CD14-positive monocyte (primary cell): ENCODE data around the gene ACSM5. TPM values are rescaled to one million over a fixed set of nuclear protein-coding genes. Genes with fewer than 3 reads are reported as not detected.

Source experiments
- DNase-seq, 3 donors: peaks; one replicate each; pipeline ENCODE4 v3.0.0-alpha.2; 2011 to 2022
- H2AFZ ChIP-seq: 2 replicates; pipeline ENCODE4 v1.6.0; 2012; ENCODE audit warnings: mild to moderate bottlenecking, low read depth, low read length, inconsistent platforms; ENCODE audit not compliant: insufficient read depth, poor library complexity, severe bottlenecking
- H3K27ac ChIP-seq, 2 donors: 1 replicate in 1 of 2; 2 replicates in 1 of 2; pipeline ENCODE4 v1.5.1; 2012 to 2013; ENCODE audit warnings: low read length in 2 of 2, control low read depth in 1 of 2, inconsistent platforms in 1 of 2, low read depth in 1 of 2, mild to moderate bottlenecking in 1 of 2
- H3K27me3 ChIP-seq, 2 donors: one replicate each; pipeline versions ENCODE4 v1.6.0 to v1.6.1; 2011 to 2013; ENCODE audit warnings: low read length in 2 of 2; ENCODE audit not compliant: control insufficient read depth in 2 of 2, insufficient read depth in 2 of 2
- H3K36me3 ChIP-seq, 2 donors: replicated peaks in 1 of 2; 1 replicate in 1 of 2; 2 replicates in 1 of 2; pipeline versions ENCODE4 v1.5.1 to v1.6.1; 2012 to 2013; ENCODE audit warnings: low read length in 2 of 2, control low read depth in 1 of 2, inconsistent platforms in 1 of 2, mild to moderate bottlenecking in 1 of 2; ENCODE audit not compliant: insufficient read depth in 2 of 2, control insufficient read depth in 1 of 2
- H3K4me1 ChIP-seq, 2 donors: 1 replicate in 1 of 2; 2 replicates in 1 of 2; pipeline versions ENCODE4 v1.5.1 to v1.6.1; 2012 to 2013; ENCODE audit warnings: low read length in 2 of 2, control low read depth in 1 of 2, inconsistent platforms in 1 of 2, mild to moderate bottlenecking in 1 of 2, moderate library complexity in 1 of 2; ENCODE audit not compliant: insufficient read depth in 2 of 2, control insufficient read depth in 1 of 2
- H3K4me2 ChIP-seq: replicated peaks from 2 replicates; pipeline ENCODE3; 2012; ENCODE audit warnings: low read length, moderate library complexity, mild to moderate bottlenecking; ENCODE audit not compliant: poor library complexity, severe bottlenecking; ENCODE audit errors: extremely low read depth
- H3K4me3 ChIP-seq, 3 experiments: fragments of 200-600 bp in 1 of 3; sonication (generic) in 1 of 3; replicated peaks in 1 of 3; 1 replicate in 2 of 3; 2 replicates in 1 of 3; pipeline ENCODE4 v1.5.1; 2011 to 2013; ENCODE audit warnings: low read length in 3 of 3, mild to moderate bottlenecking in 3 of 3, control low read depth in 2 of 3, low read depth in 2 of 3, inconsistent platforms in 1 of 3, moderate library complexity in 1 of 3
- H3K79me2 ChIP-seq: 2 replicates; pipeline ENCODE4 v1.6.0; 2012; ENCODE audit warnings: mild to moderate bottlenecking, control low read depth, inconsistent platforms, low read length, moderate library complexity; ENCODE audit not compliant: insufficient read depth
- H3K9ac ChIP-seq: 2 replicates; pipeline ENCODE4 v1.6.0; 2017; ENCODE audit warnings: low read length, mild to moderate bottlenecking; ENCODE audit not compliant: insufficient read depth, poor library complexity, severe bottlenecking
- H3K9me3 ChIP-seq, 2 donors: replicated peaks in 1 of 2; 1 replicate in 1 of 2; 2 replicates in 1 of 2; pipeline versions ENCODE4 v1.5.1 to v1.6.1; 2012 to 2013; ENCODE audit warnings: low read length in 2 of 2, control low read depth in 1 of 2; ENCODE audit not compliant: control insufficient read depth in 1 of 2, insufficient read depth in 1 of 2
- H4K20me1 ChIP-seq: 2 replicates; pipeline ENCODE4 v1.6.0; 2012; ENCODE audit warnings: mild to moderate bottlenecking, low read length, control low read depth, moderate library complexity; ENCODE audit not compliant: insufficient read depth
- H3K27ac Mint-ChIP-seq, 7 donors: one replicate each; pipeline ENCODE4 v1.8.0; 2020; ENCODE audit warnings: mild to moderate bottlenecking in 7 of 7, mixed read lengths in 7 of 7, moderate library complexity in 6 of 7, inconsistent platforms in 2 of 7
- H3K27me3 Mint-ChIP-seq, 3 donors: one replicate each; pipeline ENCODE4 v1.8.0; 2021 to 2022; ENCODE audit warnings: low read depth in 3 of 3, mild to moderate bottlenecking in 3 of 3, mixed read lengths in 3 of 3, moderate library complexity in 3 of 3, inconsistent platforms in 1 of 3
- H3K36me3 Mint-ChIP-seq, 2 donors: one replicate each; pipeline ENCODE4 v1.8.0; 2020; ENCODE audit warnings: mixed read lengths in 2 of 2, inconsistent platforms in 1 of 2, mild to moderate bottlenecking in 1 of 2
- H3K4me1 Mint-ChIP-seq: one replicate; pipeline ENCODE4 v1.8.0; 2020; ENCODE audit warnings: mild to moderate bottlenecking, mixed read lengths
- H3K4me3 Mint-ChIP-seq, 2 donors: one replicate each; pipeline ENCODE4 v1.8.0; 2020; ENCODE audit warnings: mild to moderate bottlenecking in 2 of 2, mixed read lengths in 2 of 2, moderate library complexity in 1 of 2
- H3K9me3 Mint-ChIP-seq, 7 donors: one replicate each; pipeline ENCODE4 v1.8.0; 2020 to 2022; ENCODE audit warnings: mixed read lengths in 7 of 7, mild to moderate bottlenecking in 6 of 7, moderate library complexity in 6 of 7, inconsistent platforms in 2 of 7
- CTCF ChIP-seq: fragments of 200-600 bp; IDR thresholded peaks from one replicate; pipeline ENCODE4 v1.8.0; 2022; ENCODE audit warnings: antibody characterized with exemption, mild to moderate bottlenecking
- WGBS: methylation state at CpG from one replicate; pipeline ENCODE4 v1.1.5; 2013; ENCODE audit warnings: missing lambda C conversion rate; ENCODE audit not compliant: insufficient coverage; 5-methylcytosine and 5-hydroxymethylcytosine counted together
- intact Hi-C, 2 donors: fragments of 100-400 bp; cut with micrococcal nuclease; formaldehyde crosslinking; loops; one replicate each; pipeline versions ENCODE4 v1.15.0 to v1.15.1; 2023
- polyA plus RNA-seq, 3 donors: library from polyadenylated mRNA; depleted of rRNA in 1 of 3; unstranded in 2 of 3; stranded (reverse) in 1 of 3; fragments of 300-500 nt in 2 of 3; fragments of >200 nt in 1 of 3; fragmentation: Illumina TruSeq in 2 of 3; gene quantifications; 1 replicate in 2 of 3; 2 replicates in 1 of 3; pipeline ENCODE4 v1.2.3, GENCODE V29; 2012 to 2021

ACSM5 gene
- polyA plus RNA-seq, 3 donors: 0.05 to 0.33 (median 0.24) TPM

- Histone ChIP-seq H3K4me3 (no peak overlapping the region), H3K4me1 (no peaks in the 10 kb centered on the region), H3K36me3 (no peaks in the 10 kb centered on the region), H2AFZ (no peak overlapping the region), H3K9me3 (no peaks in the 10 kb centered on the region), H3K4me2 (no peak overlapping the region), H3K27ac (no peak overlapping the region), H3K79me2 (no peaks in the 10 kb centered on the region), H4K20me1 (no peaks in the 10 kb centered on the region), H3K9ac (no peak overlapping the region), H3K27me3 (no peaks in the 10 kb centered on the region)
- H3K9me3 Mint-ChIP-seq: no peaks in the 10 kb centered on the region
- H3K27me3 Mint-ChIP-seq: peaks cover 0 to 7% (median 0%) of the 10 kb centered on the region in 3 donors
- no peak overlapping the region for H3K4me3 Mint-ChIP-seq
- TF ChIP-seq CTCF: no peak
- intact Hi-C loops: no loop called here
- H3K27ac Mint-ChIP-seq: no peak overlapping the region
- DNase-seq: no peak
- WGBS: 50% methylated on average over 1 of the region's 2 CpGs
- H3K36me3 Mint-ChIP-seq: no peaks in the 10 kb centered on the region
- H3K4me1 Mint-ChIP-seq: no peaks in the 10 kb centered on the region
Observed at GRCh38 chr16:20393801-20394577, 15.3 kb upstream of the ACSM5 start.

GRCh38 chr16:20395946-20396345 lies 13.4 kb upstream of the ACSM5 start:
- H2AFZ ChIP-seq: no peak overlapping the region
- H3K4me1 ChIP-seq: no peaks in the 10 kb centered on the region
- no peaks in the 10 kb centered on the region for H4K20me1 ChIP-seq
- H3K4me3 ChIP-seq: no peak overlapping the region
- no peak overlapping the region for H3K4me3 Mint-ChIP-seq
- H3K9me3 ChIP-seq: no peaks in the 10 kb centered on the region
- H3K4me2 ChIP-seq: no peak overlapping the region
- DNase-seq: no peak
- H3K36me3 Mint-ChIP-seq: no peaks in the 10 kb centered on the region
- H3K36me3 ChIP-seq: no peaks in the 10 kb centered on the region
- H3K9me3 Mint-ChIP-seq: no peaks in the 10 kb centered on the region
- H3K79me2 ChIP-seq: no peaks in the 10 kb centered on the region
- H3K27ac ChIP-seq: no peak overlapping the region
- H3K27me3 ChIP-seq: no peaks in the 10 kb centered on the region
- 80% methylated on average over 1 of the region's 2 CpGs for WGBS
- H3K27ac Mint-ChIP-seq: no peak overlapping the region
- peaks cover 0 to 5% (median 3%) of the 10 kb centered on the region in 3 donors for H3K27me3 Mint-ChIP-seq
- H3K9ac ChIP-seq: no peak overlapping the region
- no peaks in the 10 kb centered on the region for H3K4me1 Mint-ChIP-seq
- intact Hi-C loops: no loop called here
- TF ChIP-seq CTCF: no peak
